HCT116 (cell line): Measurements from ENCODE around the gene ULBP1.

Source experiments
- CEBPB ChIP-seq: IDR thresholded peaks from 2 replicates; pipeline ENCODE4 v1.6.1; 2012; ENCODE audit warnings: low read depth
- POLR2A ChIP-seq: IDR thresholded peaks from 2 replicates; pipeline ENCODE4 v1.7.0; 2011; ENCODE audit warnings: borderline replicate concordance; ENCODE audit not compliant: insufficient read depth, insufficient read length; ENCODE audit errors: extremely low read depth
- POLR2AphosphoS5 ChIP-seq: IDR thresholded peaks from 2 replicates; pipeline ENCODE4 v1.6.1; 2011; ENCODE audit warnings: mild to moderate bottlenecking, low read depth, low read length, moderate library complexity
- SP1 ChIP-seq: IDR thresholded peaks from 2 replicates; pipeline ENCODE4 v1.6.1; 2012; ENCODE audit warnings: low read depth
- TCF7L2 ChIP-seq: IDR thresholded peaks from 2 replicates; pipeline ENCODE4 v1.7.0; 2011; ENCODE audit warnings: borderline replicate concordance, inconsistent platforms; ENCODE audit not compliant: insufficient read depth, insufficient read length; ENCODE audit errors: extremely low read depth
- YY1 ChIP-seq: IDR thresholded peaks from 2 replicates; pipeline ENCODE4 v1.6.1; 2011; ENCODE audit warnings: low read length, low read depth, moderate library complexity, mild to moderate bottlenecking; ENCODE audit not compliant: insufficient replicate concordance; ENCODE audit errors: extremely low read depth
- TF ChIP-seq, protein P1 (sequence below), 3 experiments: fragments of 200-600 bp in 1 of 3; sonication (generic) in 1 of 3; IDR thresholded peaks in 2 of 3; conservative IDR thresholded peaks in 1 of 3; 2 replicates each; pipeline ENCODE4 v1.5.1; 2012 to 2017; ENCODE audit warnings: low read depth in 2 of 3, low read length in 2 of 3, antibody characterized with exemption in 1 of 3, borderline replicate concordance in 1 of 3, control low read depth in 1 of 3, mild to moderate bottlenecking in 1 of 3, mixed read lengths in 1 of 3, mixed run types in 1 of 3, moderate library complexity in 1 of 3; ENCODE audit not compliant: insufficient read depth in 1 of 3

DNA sequence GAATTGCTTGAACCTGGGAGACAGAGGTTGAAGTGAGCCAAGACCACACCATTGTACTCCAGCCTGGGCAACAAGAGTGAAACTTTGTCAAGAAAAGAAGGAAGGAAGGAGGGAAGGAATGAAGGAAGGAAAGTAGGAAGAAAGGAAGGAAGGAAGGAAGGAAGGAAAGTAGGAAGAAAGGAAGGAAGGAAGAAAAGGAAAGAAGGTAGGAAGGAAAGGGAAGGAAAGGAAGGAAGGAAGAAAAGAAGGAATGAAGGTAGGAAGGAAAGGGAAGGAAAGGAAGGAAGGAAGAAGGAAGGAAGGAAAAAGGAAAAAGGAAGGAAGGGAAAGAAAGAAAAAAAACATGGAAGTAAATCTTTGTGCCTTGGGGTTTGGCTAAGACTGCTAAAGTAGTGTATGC lies 11.7 kb downstream of the ULBP1 start:
- TF ChIP-seq YY1 (no peak), POLR2AphosphoS5 (no peak), CEBPB (no peak), SP1 (no peak), POLR2A (no peak), TCF7L2 (no peak)
- TF ChIP-seq, protein P1, sequence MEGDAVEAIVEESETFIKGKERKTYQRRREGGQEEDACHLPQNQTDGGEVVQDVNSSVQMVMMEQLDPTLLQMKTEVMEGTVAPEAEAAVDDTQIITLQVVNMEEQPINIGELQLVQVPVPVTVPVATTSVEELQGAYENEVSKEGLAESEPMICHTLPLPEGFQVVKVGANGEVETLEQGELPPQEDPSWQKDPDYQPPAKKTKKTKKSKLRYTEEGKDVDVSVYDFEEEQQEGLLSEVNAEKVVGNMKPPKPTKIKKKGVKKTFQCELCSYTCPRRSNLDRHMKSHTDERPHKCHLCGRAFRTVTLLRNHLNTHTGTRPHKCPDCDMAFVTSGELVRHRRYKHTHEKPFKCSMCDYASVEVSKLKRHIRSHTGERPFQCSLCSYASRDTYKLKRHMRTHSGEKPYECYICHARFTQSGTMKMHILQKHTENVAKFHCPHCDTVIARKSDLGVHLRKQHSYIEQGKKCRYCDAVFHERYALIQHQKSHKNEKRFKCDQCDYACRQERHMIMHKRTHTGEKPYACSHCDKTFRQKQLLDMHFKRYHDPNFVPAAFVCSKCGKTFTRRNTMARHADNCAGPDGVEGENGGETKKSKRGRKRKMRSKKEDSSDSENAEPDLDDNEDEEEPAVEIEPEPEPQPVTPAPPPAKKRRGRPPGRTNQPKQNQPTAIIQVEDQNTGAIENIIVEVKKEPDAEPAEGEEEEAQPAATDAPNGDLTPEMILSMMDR (IDR thresholded peaks at IDR 0.05 in 2 of 3, conservative IDR thresholded peaks at IDR 0.05 in 1 of 3; ENCODE audit: borderline replicate concordance in 1 of 3, insufficient read depth in 1 of 3, low read depth in 2 of 3, low read length in 2 of 3): no peak
